ENCODE data around the gene LAD1.

Gene LAD1

DNA sequence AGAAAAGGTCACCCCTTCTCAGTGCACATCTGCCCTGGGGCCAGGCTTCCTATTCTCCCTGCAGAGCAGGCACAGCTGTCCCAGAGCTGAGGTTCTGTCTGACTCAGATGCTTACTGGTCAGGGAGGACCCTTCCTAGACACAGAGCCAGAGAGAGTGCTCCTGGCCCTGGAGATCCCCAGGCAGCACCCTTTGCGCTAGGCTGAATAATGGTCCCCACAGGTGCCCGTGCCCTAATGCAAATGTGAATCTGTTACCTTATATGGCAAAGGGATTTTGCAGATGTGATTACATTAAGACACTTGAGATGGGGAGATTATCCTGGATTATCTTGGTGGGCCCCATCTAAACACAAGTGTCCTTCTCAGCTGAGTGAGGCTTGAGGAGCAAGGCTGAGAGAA, 25.0 kb upstream of the LAD1 start:
- TF ChIP-seq, protein P1, sequence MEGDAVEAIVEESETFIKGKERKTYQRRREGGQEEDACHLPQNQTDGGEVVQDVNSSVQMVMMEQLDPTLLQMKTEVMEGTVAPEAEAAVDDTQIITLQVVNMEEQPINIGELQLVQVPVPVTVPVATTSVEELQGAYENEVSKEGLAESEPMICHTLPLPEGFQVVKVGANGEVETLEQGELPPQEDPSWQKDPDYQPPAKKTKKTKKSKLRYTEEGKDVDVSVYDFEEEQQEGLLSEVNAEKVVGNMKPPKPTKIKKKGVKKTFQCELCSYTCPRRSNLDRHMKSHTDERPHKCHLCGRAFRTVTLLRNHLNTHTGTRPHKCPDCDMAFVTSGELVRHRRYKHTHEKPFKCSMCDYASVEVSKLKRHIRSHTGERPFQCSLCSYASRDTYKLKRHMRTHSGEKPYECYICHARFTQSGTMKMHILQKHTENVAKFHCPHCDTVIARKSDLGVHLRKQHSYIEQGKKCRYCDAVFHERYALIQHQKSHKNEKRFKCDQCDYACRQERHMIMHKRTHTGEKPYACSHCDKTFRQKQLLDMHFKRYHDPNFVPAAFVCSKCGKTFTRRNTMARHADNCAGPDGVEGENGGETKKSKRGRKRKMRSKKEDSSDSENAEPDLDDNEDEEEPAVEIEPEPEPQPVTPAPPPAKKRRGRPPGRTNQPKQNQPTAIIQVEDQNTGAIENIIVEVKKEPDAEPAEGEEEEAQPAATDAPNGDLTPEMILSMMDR (IDR thresholded peaks at IDR 0.05; ENCODE audit: extremely low read depth, missing control alignments): no peak
- no peak for DNase-seq (ENCODE audit: low spot score)

DNA sequence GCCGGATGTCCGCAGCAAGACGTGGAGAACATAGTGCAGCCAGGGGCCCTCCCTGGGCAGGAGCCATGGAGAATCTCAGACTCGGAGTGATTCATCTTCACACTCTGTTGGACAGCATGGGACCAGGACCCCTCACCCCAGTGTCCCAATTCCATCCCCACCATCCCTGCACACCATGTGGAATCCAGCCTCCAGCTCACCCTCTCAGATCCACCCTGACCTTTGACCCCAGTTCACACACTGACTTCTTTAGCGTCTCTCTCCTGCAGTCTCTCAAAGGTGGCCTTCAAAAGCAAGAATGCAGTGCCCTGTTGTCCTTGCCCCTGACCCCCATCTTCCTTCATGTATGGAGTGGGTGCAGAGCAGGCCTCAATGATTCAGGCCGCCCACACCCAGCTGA, 24.5 kb upstream of the LAD1 start:
- TF ChIP-seq, protein P1 (IDR thresholded peaks at IDR 0.05; ENCODE audit: extremely low read depth, missing control alignments): no peak
- DNase-seq (ENCODE audit: low spot score): no peak

DNA sequence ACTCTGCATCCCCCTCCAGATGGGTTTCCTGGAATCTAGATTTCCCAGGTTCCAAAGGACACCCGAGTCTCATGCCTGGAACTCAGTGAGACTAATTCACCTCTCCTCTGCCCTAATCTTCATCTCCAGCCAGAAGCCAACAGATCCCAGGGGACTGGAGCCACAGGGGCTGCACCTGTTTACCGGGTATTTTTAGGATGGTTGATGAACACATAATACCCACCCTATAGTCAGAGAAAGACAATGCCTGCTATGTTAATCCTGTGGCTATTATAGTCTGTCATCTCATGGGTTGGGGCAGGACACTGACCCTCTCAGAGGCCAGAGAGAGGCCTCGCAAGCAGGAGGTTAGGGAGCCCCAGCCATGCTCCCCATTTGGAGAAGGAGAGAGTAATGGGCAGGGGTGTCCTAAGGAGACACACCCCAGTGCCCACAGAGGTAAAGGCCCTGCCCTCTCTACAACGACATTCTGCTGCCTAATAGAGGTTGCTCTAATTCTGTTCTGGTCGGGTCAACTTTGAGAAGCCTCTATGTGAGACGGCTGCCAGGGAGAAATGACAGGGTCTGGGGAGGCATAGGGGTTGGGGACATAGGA, 23.4 kb upstream of the LAD1 start:
- DNase-seq (ENCODE audit: low spot score): no peak
- TF ChIP-seq, protein P1 (IDR thresholded peaks at IDR 0.05; ENCODE audit: extremely low read depth, missing control alignments): no peak

DNA sequence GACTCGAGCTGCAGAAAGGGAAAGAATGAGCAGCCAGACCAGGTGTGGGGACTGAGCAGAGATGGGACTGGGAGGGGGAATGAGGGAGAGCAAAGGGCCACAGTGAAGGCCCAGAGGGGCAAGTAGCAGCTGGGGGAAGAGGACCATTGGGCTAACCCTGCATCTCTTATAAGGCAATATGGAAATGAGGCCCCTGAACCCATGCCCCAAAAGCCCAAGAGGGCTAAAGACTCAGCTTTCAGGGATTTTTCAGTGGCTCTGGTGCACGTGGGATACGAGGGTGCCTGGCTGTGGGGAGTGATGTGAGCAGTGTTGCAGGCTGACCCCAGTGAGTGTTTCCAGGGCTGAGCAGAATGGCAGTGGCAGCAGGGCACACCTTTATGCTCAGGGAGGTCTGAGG, 22.9 kb upstream of the LAD1 start:
- TF ChIP-seq, protein P1 (IDR thresholded peaks at IDR 0.05; ENCODE audit: extremely low read depth, missing control alignments): no peak
- no peak for DNase-seq (ENCODE audit: low spot score)

DNA sequence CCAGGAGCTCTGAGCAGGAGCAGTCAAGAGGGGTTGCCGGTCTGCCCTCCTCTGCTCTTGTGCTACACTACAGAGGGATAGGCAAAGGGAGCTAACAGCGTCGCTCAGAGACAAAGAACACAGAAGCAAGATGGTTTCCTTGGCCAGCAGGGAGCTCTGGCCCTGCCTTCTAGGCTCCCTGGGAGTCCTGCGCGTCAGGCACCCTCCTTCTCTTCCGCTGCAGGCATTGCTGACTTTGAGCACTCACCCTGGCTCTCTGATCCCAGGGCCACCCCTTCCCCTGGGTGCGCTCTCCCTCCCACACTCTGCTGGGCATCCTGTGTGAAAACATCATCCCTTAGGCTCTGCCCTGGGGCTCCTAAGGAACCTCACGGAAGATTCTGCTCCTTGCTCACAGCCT, 21.9 kb upstream of the LAD1 start:
- TF ChIP-seq, protein P1 (IDR thresholded peaks at IDR 0.05; ENCODE audit: extremely low read depth, missing control alignments): no peak
- no peak for DNase-seq (ENCODE audit: low spot score)

DNA sequence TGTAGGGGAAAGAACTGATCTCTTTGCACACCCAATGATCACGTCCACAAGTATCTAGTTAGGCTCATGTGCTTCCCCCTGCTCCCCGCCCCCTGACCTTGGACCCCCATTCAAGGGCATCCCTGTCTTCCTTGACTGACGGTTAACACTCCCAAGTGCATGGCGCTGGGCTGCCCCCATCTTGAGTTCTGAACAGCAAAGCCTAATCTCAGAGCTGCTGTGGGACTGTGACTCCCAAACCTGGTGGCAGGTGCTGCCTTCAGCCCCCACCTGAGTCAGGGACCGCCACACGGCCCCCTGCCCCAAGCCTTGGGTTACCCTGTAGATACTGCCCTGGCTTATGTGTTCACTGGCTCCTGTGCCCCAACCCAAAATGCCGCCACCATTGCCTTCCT, 21.5 kb upstream of the LAD1 start:
- DNase-seq (ENCODE audit: low spot score): no peak
- TF ChIP-seq, protein P1 (IDR thresholded peaks at IDR 0.05; ENCODE audit: extremely low read depth, missing control alignments): no peak

DNA sequence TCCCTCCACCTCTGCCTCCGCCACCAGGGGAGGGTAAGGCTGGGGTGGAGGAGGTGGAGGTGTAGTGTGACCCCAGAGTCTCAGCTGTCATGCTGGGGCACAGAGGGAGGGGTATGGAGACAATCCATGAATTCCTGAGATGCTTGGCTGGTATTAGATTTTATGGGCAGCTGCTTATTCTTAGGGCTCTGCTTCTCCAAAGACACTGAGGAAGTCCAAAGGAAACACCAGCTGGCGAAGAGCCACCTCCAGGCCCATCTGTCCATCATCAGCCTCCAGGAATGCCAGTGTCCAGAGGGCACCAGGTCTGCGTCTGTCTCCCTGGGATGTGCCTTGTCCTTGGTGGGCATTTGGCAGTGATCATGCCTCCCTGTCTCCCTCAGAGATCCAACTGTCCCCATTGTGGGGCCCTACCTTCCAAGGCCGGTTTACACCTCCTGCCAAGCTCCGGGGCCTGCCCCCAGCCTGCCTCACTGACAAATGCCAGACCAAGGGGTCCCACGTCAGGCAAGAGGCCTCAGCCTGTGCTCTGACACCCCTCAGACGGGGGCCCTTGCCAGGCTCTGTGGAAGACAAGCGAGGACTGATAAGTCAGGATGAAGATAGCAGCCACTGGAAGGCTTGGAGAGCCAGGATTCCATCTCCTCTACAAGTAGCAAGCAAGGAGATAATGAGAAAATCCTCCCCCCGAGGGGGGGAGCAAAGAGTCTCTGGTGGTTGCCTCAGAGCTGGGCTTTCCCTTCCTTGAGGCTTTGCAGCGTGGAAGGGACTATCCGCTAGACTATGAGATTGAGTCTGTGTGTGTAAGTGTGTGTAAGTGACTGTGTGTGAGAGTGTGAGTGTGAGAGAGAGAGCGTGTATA, 20.9 kb upstream of the LAD1 start:
- DNase-seq (ENCODE audit: low spot score): no peak

More for the DNA sequence above, 20.9 kb upstream of the LAD1 start:
- TF ChIP-seq, protein P1 (IDR thresholded peaks at IDR 0.05; ENCODE audit: extremely low read depth, missing control alignments): no peak

All from GM20000 (cell line).